Adipose tissue (tissue), 3 donors: ENCODE data around the gene PM20D2. TPM values are rescaled to one million over a fixed set of nuclear protein-coding genes. Genes with fewer than 3 reads are reported as not detected.

Source experiments
- H3K27ac ChIP-seq: one replicate; pipeline ENCODE4 v1.5.1; 2013; ENCODE audit warnings: low read depth, low read length
- WGBS, 3 donors: extraction: QIAGEN DNeasy Blood & Tissue Kit; methylation state at CpG; one replicate each; pipeline ENCODE4 v1.1.7; 2013; 5-methylcytosine and 5-hydroxymethylcytosine counted together
- polyA plus RNA-seq, 3 donors: library from polyadenylated mRNA; stranded (reverse); fragments of 200-250 nt; gene quantifications; one replicate each; pipeline ENCODE4 v1.2.3, GENCODE V29; 2013
- donor health status: healthy with polysubstance abuse.
- donor health status: Bipolar disorder and iron deficiency.
- donor health status: healthy.

The PM20D2 gene
- polyA plus RNA-seq, 3 donors: 3.2 to 4.8 (median 4.0) TPM

DNA sequence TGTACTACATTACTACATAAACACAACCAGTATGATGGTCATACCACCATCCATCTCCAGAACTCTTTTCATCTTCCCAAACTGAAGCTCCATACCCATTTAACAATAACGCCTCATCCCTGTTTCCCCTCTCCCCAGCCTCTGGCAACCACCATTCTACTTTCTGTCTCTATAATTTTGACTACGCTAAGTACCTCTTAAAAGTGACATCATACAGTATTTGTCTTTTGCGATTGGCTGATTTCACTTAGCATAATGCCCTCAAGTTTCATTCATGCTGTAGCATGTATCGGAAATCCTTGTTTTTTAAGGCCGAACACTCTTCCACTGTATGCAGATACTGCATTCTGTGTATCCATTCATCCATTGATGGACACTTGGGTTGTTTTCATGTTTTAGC is 41.6 kb downstream of the PM20D2 start:
- 94 to 98% (median 96%) methylated on average over 5 of the region's 5 CpGs for WGBS, 3 donors
- H3K27ac ChIP-seq: no peak overlapping the region

DNA sequence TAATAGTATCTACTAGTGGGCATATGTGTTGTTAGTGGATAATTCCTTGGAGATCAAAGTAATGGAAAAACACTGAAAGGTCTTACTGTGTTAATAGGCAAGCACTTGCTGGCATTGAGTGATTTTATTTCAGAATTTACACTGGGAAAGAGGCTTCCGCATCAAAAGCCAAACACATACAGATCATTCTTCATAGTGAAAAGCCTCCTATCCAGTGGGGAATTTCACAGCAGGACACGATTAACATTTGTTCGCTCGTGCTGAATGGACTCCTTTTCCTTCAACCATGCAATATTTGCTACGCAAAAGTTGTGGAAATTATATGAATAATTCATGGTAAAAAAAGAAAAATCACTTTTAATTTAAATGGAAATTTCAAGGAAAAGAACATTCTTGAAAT is 44.9 kb downstream of the PM20D2 start:
- 73 to 82% (median 74%) methylated on average over 5 of the region's 5 CpGs for WGBS, 3 donors
- no peak overlapping the region for H3K27ac ChIP-seq

DNA sequence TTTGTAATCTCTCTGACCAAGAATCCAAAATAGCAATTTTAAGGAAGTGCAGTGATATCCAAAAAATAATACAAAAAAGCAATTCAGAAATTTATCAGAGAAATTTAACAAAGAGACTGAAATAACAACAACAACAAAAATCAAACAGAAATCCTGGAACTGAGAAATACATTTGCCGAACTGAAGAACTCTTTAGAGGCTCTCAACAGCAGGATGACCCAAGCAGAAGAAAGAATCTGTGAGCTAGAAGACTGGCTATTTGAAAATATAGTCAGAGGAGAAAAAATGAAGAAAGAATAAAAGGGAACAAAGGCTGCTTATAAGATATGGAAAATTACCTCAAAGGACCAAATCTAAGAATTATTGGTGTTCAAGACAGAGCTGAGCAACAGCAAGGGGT is 48.7 kb downstream of the PM20D2 start:
- WGBS, 3 donors: 89 to 100% (median 97%) methylated on average over 1 of the region's 1 CpG
- no peak overlapping the region for H3K27ac ChIP-seq

DNA sequence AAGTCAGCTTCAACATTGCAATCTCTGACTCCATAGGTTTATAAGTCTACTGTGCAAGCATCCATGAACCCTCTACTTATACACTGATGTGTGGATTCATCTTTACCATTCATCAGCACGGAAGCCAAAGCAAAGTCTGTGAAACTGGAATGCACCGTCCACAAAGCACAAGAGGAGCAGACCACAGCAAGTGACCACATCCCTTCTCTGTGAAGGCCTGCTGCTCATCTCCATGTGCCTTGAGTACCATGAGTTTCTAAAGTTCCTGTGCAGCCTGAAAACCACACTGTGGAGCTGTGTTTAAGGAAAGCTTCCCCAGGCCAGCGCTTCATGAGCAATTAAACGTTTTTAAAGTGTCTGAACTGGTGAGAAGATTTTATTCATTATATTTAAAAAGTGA is 51.3 kb downstream of the PM20D2 start:
- H3K27ac ChIP-seq: no peak overlapping the region
- WGBS, 3 donors: 63 to 74% (median 72%) methylated on average over 4 of the region's 4 CpGs

DNA sequence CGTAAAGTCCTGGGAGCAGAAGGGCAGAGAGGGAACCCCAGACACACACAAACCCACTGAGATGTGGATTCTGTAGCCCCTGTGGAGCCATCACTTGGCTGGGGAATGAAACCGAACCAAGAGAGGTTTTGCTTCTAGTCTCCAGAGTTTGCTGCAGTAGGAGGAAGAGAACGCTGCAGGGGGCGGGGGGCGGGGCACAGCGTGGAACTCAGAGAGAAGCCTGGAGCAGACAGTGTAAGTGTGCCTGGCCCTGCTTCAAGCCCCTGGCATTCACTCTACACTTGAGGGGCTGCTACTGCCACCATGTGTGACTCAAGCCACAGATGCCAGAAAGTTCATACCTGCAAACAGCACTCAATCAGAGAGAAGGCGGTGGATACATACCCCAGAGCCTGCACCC is 52.4 kb downstream of the PM20D2 start:
- no peak overlapping the region for H3K27ac ChIP-seq
- WGBS, 3 donors: 66 to 72% (median 70%) methylated on average over 7 of the region's 7 CpGs

DNA sequence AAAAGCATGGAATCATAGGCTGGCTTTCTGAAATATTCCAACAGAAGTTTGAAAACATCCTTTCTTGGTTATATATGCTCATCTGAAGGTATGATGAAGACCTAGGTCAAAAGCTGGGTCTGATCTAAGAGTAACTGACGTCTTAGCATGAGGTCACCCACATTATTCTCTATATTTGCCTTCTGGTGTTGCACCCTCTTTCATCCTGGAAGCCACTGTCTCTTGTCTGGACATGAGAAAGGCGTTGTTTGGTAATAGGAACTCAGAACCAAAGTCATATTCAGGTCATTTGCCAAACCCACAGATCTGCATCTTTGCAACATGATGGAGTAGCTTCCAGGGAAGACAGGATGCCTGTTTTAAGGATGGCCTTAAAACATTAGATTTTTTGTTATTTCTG is 53.7 kb downstream of the PM20D2 start:
- H3K27ac ChIP-seq: no peak overlapping the region
- 72 to 85% (median 75%) methylated on average over 2 of the region's 2 CpGs for WGBS, 3 donors

DNA sequence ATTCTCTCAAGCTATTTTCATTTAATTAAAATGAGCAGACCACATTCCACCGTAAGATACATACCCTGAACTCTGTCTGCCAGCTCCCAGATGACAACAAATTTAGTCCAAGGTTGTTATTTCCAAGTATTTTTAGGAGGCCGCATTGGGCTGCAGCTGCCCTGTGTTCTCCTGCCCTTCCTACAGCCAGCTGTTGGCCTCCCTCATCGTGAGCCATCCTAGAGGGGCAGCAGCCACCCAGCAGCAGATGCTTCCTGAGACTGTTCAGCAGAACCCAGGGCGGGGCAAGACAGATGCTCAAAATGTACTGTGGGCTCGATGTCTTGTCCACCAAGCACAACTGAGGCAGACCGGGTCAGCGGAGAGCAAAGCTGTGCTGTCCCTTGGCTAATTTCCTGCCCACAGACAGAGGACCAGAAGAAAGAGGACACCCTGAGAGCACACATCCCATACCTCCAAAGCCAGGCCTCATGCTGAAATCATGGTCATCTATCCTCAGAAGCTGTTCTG is 54.9 kb downstream of the PM20D2 start:
- 85 to 89% (median 86%) methylated on average over 7 of the region's 7 CpGs for WGBS, 3 donors
- H3K27ac ChIP-seq: no peak overlapping the region

DNA sequence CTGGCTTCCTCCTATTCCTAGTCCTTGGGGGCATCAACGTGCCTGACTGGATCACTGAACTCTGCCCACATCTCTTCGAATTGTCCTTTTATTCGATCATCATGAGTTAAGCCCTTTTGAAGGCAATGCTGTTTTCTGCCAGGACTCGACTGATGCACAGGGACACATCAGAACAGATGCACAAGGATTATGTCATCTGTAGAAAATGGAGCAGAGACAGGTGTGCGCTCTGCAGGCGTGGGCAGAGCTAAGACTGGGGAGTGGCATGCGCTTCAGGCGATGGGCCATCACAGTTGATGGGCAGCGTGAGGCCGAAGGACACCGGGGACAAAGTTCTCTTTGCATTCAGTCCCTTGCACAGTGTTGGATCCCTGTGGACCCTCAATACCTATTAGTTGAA is 58.2 kb downstream of the PM20D2 start:
- no peak overlapping the region for H3K27ac ChIP-seq
- 89 to 90% (median 89%) methylated on average over 11 of the region's 11 CpGs for WGBS, 3 donors

DNA sequence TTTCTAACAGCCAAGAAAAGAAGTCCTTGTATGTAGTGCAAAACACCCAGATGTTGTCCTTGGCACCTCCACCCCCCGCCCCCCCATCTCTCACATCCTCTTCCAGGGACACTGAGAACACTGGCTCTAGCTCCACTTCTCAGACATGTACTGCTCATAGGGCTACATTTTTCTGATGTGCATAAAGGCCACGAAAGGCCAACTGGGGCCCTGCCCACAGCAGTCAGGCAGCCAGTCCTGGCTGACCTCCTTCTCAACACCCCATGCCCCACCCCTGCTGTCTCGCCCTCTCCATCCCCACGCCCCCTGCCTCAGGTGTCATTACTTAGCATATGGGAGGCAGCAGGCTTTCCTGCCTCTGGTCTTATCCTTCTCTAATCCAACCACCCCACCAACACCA is 60.0 kb downstream of the PM20D2 start:
- WGBS, 3 donors: 56 to 86% (median 69%) methylated on average over 4 of the region's 4 CpGs
- no peak overlapping the region for H3K27ac ChIP-seq

DNA sequence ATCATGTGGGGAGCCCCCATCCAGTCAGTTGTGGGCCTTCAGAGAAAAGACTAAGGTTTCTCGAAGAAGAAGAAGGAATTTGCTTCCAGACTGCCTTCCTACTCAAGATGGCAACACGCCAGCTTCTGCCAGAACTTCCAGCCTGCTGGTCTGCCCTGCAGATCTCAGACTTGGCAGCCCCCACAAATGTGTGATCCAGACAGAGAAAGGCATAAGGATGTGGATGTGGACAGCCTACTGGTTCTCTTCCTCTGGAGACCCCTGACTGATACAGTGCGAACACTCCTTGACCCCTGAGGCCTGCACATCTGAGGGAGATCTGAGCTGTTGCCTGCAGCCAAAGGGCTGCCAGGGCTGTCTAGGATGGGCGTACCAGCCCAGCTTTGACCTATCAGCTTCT is 62.7 kb downstream of the PM20D2 start:
- no peak overlapping the region for H3K27ac ChIP-seq
- 60 to 74% (median 74%) methylated on average over 4 of the region's 4 CpGs for WGBS, 3 donors

DNA sequence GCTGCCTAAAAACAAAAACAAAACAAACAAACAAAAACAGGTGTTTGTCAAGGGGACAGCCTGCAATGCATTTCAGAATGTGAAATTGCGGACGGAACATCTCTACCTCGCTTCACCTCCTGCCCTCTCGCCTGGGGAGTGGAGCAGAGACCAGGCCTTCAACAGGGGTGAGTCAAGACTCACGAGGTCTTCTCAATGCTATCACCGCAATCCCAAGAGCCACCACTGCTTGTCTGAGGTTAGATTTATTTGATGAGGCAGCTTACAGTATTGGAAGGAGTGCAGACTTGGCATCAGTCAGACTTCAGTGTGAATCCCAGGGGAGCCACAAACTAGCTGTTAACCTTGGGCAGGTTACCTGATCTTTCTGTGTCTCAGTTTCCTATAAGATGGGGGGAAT is 63.6 kb downstream of the PM20D2 start:
- 88 to 95% (median 93%) methylated on average over 6 of the region's 6 CpGs for WGBS, 3 donors
- H3K27ac ChIP-seq: no peak overlapping the region

DNA sequence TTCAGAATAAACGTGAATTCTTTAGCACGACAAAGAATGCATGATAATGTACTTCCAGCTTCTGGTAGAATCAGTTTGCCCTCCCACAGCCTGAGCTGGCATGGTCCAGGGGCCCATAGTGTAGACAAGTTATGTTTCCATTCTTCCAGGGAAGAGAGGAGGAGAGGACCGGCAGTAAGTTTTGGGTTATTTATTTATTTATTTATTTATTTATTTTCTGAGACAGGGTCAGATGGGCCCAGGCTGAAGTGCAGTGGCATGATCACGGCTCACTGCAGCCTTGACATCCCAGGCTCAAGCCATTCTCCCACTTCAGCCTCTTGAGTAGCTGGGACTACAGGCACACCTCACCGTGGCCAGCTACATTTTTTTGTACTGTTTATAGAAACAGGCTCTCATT is 66.6 kb downstream of the PM20D2 start:
- WGBS, 3 donors: 55 to 70% (median 61%) methylated on average over 5 of the region's 5 CpGs
- H3K27ac ChIP-seq: no peak overlapping the region

DNA sequence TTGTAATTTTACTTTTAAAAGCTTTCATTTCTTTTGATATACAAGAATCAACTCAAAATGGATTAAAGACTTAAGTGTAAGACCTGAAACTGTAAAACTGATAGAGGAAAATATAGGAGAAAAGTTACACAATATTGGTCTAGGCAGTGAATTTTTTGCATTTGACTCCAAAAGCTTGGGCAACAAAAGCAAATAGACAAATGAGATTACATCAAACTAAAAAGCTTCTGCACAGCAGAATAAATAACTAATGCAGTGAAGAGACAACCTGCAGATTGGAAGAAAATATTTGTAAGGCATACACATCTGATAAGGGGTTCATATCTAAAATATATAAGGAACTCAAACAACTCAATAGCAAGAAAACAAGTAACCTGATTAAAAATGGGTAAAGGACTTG is 68.3 kb downstream of the PM20D2 start:
- no peak overlapping the region for H3K27ac ChIP-seq

Other genes starting within 250 kb of the PM20D2 start
- 1 to 10 TPM; 1.7 to 5.6 (median 3.7) TPM for gene RNGTT, start 182.4 kb upstream of the PM20D2 start, polyA plus RNA-seq
- 100 to 1,000 TPM in 2 of 3 donors, 10 to 100 TPM in 1; 29.7 to 359 (median 175) TPM for gene PNRC1, start 65.3 kb upstream of the PM20D2 start, polyA plus RNA-seq
- under 1 TPM; 0.22 to 0.45 (median 0.29) TPM for gene SRSF12, start 28.0 kb upstream of the PM20D2 start, polyA plus RNA-seq
- not detected for gene GABRR1, start 71.3 kb downstream of the PM20D2 start, polyA plus RNA-seq
- under 1 TPM; 0.26 to 0.94 (median 0.56) TPM for gene GABRR2, start 169.2 kb downstream of the PM20D2 start, polyA plus RNA-seq
- gene UBE2J1, start 206.7 kb downstream of the PM20D2 start, polyA plus RNA-seq: 10 to 100 TPM; 24.2 to 37.5 (median 26.0) TPM